Stimulated activated CD8-positive, alpha-beta memory T cell treated with anti-CD3 and anti-CD28 coated beads, Interleukin-15, amount 100 ng/mL, for 1 hour (primary cell): ENCODE measurements around the gene HSD11B1.

Source experiments
- DNase-seq: peaks from one replicate; pipeline ENCODE4 v3.0.0-alpha.2; 2020; ENCODE audit warnings: low read depth

The HSD11B1 gene

GRCh38 chr1:209727286-209727685 lies 22.6 kb downstream of the HSD11B1 start:
- DNase-seq = no peak

- DNase-seq = no peak
Measured at GRCh38 chr1:209727785-209728184, 23.1 kb downstream of the HSD11B1 start.

GRCh38 chr1:209728466-209728865 lies 23.8 kb downstream of the HSD11B1 start:
- no peak for DNase-seq

GRCh38 chr1:209729436-209729835 lies 24.8 kb downstream of the HSD11B1 start:
- DNase-seq = no peak

GRCh38 chr1:209732725-209733124 lies 28.1 kb downstream of the HSD11B1 start:
- no peak for DNase-seq

DNA sequence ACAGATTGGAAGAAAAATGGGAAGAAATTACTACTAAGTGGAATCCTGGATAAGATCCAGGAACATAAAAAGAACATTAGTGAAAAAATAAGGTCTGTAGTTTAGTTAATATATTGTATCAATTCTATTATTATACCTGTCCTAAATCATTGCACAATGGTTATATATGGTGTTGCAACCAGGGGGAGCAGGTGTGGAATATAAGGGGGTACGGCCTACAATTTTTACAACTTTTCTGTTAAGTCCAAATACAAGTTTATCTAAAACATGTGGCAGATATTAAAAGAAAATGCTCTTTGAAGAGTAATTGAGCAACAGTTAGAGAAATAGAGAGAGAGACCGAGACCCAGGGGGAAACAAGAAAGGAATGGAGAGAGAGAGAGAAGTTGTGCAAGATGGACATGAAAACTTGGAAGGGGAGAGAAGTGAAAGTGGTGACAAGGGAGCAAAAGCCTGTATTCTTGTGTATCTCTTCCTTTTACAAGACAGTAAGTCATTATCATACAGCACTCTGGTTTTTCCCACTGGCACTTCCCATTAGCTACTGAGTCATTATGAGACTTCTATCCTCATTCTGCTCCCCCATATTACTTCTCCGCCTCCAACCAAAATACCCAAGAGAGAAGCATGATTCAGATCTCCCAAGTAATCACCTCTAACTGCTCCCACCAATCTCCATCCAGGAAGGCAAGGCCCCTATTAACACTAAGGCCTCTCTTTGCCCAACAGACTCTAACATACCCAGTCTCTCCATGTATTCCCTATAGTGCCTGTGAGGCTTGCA lies 29.0 kb downstream of the HSD11B1 start:
- DNase-seq = no peak

DNA sequence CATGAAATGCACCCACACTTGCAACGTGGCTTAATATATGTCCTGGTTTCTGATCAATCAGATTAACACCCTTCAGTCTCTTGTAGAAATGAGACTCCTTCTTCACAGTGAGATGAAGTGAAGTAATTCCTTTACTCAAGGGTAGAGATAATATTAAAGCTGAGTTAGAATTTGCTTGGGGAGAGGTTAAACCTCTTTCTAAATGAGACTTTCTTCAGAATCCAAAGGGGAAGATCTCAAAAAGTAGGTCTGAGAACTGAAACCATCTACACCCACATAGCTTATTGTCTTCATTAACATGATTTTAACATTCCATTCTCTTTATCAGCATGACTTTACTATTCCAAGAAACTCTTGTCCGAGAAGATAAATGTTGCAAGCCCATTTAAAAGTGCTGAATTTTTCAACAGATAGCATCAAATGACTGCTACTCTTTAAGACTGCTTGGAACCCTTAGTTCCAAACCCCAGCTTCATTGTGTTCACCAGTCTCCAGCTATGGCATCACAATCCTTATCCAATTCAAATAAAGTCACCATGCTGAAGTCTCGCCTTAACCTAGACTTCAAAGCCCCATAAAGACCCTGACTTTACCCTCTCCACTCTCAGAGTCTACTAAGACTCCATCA lies 32.0 kb downstream of the HSD11B1 start:
- DNase-seq = no peak

DNA sequence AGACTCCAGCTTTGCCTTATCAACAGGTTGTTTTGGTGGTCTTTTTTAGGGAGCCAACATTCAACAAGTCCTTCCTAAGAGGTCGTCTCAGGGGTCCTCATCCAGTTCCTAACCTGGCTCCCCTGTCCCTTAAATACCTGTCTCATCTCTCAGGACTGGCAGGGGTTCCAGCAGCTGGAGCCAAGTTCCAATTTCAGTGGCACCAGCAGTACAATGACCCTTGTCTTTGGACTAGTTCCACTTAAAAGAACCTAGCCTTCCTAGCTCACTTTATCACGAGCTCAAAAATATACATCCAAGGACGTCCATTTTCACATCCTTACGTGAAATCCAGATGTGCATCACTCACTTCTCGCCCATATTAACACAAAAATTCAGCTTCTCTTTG lies 32.5 kb downstream of the HSD11B1 start:
- no peak for DNase-seq

GRCh38 chr1:209738270-209738669 lies 33.6 kb downstream of the HSD11B1 start:
- no peak for DNase-seq

DNA sequence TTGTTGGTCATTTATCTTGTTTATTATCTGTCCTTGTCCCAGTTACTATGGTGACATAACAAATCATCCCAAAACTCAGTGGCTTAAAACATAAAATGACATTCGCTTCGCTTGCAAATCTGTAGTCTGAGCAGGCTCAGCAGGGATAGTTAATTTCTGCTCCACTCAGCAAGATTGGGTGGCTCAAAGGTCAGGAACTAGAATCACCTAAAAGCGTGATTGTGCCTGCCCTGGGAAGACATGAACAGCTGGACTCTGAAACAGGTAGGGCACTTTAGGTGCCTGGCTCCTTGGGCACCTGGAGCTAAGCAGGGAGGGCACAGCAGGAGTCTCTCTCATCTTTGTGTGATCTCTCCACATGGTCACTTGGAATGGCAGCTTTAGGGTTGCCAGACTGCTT lies 36.5 kb downstream of the HSD11B1 start:
- no peak for DNase-seq

GRCh38 chr1:209741889-209742288 lies 37.2 kb downstream of the HSD11B1 start:
- no peak for DNase-seq

GRCh38 chr1:209742409-209743144 lies 37.9 kb downstream of the HSD11B1 start:
- DNase-seq = no peak

GRCh38 chr1:209743145-209743482 lies 38.5 kb downstream of the HSD11B1 start:
- DNase-seq = no peak

DNA sequence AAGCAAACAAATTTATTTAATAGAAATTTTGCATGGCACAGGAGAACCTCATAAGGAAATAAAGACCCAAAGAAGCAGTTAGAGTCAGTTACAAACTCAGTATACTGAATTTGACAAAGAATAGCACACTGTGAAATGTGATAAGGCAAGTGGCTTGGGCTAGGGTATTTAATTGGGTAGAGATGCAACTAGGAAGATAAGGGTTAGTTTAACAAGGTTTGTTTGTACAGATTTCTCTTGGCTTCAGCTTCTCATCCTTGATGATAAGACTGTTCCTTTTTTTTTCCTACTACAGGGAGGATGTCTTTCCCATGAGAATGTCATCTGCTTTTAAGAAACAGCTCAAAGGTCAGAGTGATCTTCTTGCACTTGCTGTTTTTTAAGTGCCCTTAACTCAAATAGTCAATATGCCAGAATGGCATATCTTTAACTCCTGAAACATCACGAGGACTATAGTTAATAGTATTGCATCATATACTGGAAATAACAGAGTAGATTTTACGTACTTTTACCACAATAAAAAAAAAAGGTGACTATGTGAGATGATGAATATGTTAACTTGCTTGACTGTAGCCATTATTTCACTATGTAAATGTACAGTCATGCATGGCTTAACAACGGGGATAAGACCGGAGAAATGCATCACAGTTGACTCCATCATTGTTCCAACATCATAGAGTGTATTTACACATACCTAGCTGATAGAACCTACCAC lies 42.0 kb downstream of the HSD11B1 start:
- DNase-seq = no peak

DNA sequence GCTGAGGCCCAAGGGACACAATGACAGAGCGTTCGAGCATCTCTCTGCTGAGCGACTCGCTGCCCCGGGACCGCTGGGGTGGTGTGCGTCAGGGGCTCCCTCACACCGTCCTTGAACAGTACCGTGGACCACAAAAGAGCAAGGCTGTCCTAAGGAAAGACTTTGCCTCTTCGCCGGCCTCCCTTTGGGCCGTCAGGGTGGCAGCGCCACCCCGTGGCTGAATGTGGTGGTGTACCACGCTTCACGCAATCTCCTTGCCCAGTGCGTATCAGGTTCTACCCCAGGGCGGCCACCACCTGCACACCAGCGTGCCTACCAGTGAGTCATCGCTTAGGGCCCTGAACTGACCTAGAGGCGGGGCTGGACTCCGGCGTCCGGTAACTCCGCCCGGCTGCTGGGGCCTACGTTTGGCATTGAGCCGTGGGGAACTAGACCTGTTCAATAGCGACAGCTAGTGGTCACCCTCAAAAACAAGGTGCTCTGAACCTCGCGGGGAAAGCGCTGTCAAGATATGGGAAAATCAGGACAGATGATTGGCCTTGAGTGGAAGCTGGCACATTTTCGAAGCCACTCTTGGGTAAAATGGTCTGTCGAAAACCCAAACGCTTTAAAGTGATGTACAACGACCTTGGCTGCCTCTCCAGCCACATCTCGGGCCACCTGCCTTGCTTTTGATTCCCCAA lies 43.1 kb downstream of the HSD11B1 start:
- peak; percentile 68 for DNase-seq

- no peak for DNase-seq
Measured at GRCh38 chr1:209748620-209749019, 44.0 kb downstream of the HSD11B1 start.

DNA sequence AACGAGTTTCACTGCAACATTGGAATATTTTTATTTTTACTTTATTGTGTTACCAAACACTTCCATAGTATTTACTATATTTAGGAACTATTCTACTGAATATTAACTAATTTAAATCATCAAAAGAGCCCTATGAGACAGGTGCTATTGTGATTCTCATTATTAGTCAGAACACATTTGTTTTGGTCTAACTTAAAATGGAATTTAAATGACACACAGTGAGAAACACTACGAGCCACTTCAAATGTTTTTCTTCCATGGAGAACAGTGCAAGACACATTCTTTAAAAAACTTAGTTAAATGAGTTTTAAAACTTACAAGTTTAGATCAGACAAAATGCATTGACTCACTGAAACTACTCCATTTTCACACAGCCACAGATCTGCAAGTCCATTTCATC lies 44.6 kb downstream of the HSD11B1 start:
- DNase-seq = no peak

- DNase-seq = no peak
Measured at GRCh38 chr1:209749670-209750323, 45.2 kb downstream of the HSD11B1 start.

- no peak for DNase-seq
Measured at GRCh38 chr1:209751627-209752231, 47.1 kb downstream of the HSD11B1 start.

- no peak for DNase-seq
Measured at GRCh38 chr1:209752890-209753289, 48.2 kb downstream of the HSD11B1 start.

GRCh38 chr1:209755256-209755655 lies 50.6 kb downstream of the HSD11B1 start:
- no peak for DNase-seq
